Aorta (tissue), 5 donors: ENCODE results near the gene ARHGAP44. TPM values are rescaled to one million over a fixed set of nuclear protein-coding genes. Genes with fewer than 3 reads are reported as not detected.

Source experiments
- ATAC-seq: fragments of 200-7000 bp; cut with Tn5 transposase; one replicate; pipeline ENCODE4 v1.9.1; 2022; ENCODE audit warnings: moderate library complexity; ENCODE audit not compliant: low FRiP score
- DNase-seq, 2 donors: peaks; one replicate each; pipeline ENCODE4 v3.0.0-alpha.2; 2020
- H3K27ac ChIP-seq, 2 donors: one replicate each; pipeline ENCODE4 v1.5.1; 2013; ENCODE audit warnings: low read length in 2 of 2, mild to moderate bottlenecking in 2 of 2, moderate library complexity in 2 of 2, control low read depth in 1 of 2, inconsistent platforms in 1 of 2, low read depth in 1 of 2
- H3K27me3 ChIP-seq, 2 donors: one replicate each; pipeline ENCODE4 v1.6.1; 2013; ENCODE audit warnings: control low read depth in 1 of 2, low read length in 1 of 2, mild to moderate bottlenecking in 1 of 2, moderate library complexity in 1 of 2; ENCODE audit not compliant: insufficient read depth in 2 of 2, control insufficient read depth in 1 of 2
- H3K36me3 ChIP-seq, 2 donors: one replicate each; pipeline ENCODE4 v1.6.1; 2013; ENCODE audit warnings: control low read depth in 1 of 2, low read length in 1 of 2, mild to moderate bottlenecking in 1 of 2; ENCODE audit not compliant: insufficient read depth in 2 of 2, control insufficient read depth in 1 of 2
- H3K4me1 ChIP-seq, 2 donors: one replicate each; pipeline ENCODE4 v1.6.1; 2013; ENCODE audit warnings: low read length in 2 of 2, control low read depth in 1 of 2, mild to moderate bottlenecking in 1 of 2, moderate library complexity in 1 of 2; ENCODE audit not compliant: insufficient read depth in 2 of 2, control insufficient read depth in 1 of 2
- H3K4me3 ChIP-seq, 2 donors: one replicate each; pipeline ENCODE4 v1.5.1; 2013; ENCODE audit warnings: low read length in 2 of 2, control low read depth in 1 of 2, mild to moderate bottlenecking in 1 of 2
- H3K9me3 ChIP-seq: one replicate; pipeline ENCODE4 v1.6.1; 2013; ENCODE audit warnings: mild to moderate bottlenecking, low read length; ENCODE audit not compliant: control insufficient read depth
- WGBS, 2 donors: extraction: QIAGEN DNeasy Blood & Tissue Kit; methylation state at CpG; one replicate each; pipeline ENCODE4 v1.1.7; 2013; 5-methylcytosine and 5-hydroxymethylcytosine counted together
- intact Hi-C, 2 donors: fragments of 100-400 bp; cut with DNase I; formaldehyde crosslinking; loops; one replicate each; pipeline versions ENCODE4 v1.14.2 to v1.15.0; 2022
- polyA plus RNA-seq, 2 donors: library from polyadenylated mRNA; stranded (reverse); fragments of 200-250 nt; gene quantifications; one replicate each; pipeline ENCODE4 v1.2.3, GENCODE V29; 2013
- total RNA-seq, 2 donors: library from RNA; stranded (reverse); fragmentation: NEBNext Ultra II Directional; extraction: Animal tissue kit (Norgen Biotek cat#: 25700); gene quantifications; one replicate each; pipeline ENCODE4 v1.2.1, GENCODE V29; 2021
- donor health status: healthy with polysubstance abuse.
- donor health status: Bipolar disorder and iron deficiency.
- donor health status: DM: no; HTN: no; CAD: no.
- donor health status: DM: no; HTN: no; CAD: no.
- donor health status: DM: yes; HTN: yes; CAD: no.

ARHGAP44 gene
- total and polyA plus RNA-seq, 4 donors = 4.3 to 16.8 (median 10.0) TPM

DNA sequence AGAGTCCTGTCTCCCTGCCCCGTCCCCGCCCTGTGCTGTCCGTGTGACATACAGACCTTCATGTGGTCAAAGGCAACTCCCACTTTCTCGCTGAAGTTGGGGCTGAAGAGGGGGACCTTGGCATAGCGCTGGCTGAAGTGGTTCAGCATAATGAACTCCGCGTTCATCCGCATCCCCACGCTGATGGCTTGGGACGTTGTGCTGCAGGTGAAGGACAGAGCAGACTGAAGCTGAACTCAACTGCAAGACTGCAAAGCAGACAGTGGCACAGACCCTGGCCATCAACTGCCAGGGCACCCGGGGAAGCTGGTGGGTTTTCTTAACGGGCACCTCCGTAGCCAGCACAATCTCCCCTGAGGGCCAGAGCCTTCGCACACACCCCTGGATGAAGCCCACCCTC is 204.3 kb downstream of the ARHGAP44 start:
- no peaks in the 10 kb centered on the region for H3K4me1 ChIP-seq
- H3K9me3 ChIP-seq = no peaks in the 10 kb centered on the region
- ATAC-seq = no peak
- intact Hi-C loops = no loop called here
- no peaks in the 10 kb centered on the region for H3K27me3 ChIP-seq
- WGBS, 2 donors = 91 to 92% methylated on average over 14 of the region's 14 CpGs
- H3K4me3 ChIP-seq = no peak overlapping the region
- H3K36me3 ChIP-seq = peaks cover 6 to 26% of the 10 kb centered on the region in 2 donors
- peak in 1 of 2 donors; percentile 61 for DNase-seq
- no peak overlapping the region for H3K27ac ChIP-seq

DNA sequence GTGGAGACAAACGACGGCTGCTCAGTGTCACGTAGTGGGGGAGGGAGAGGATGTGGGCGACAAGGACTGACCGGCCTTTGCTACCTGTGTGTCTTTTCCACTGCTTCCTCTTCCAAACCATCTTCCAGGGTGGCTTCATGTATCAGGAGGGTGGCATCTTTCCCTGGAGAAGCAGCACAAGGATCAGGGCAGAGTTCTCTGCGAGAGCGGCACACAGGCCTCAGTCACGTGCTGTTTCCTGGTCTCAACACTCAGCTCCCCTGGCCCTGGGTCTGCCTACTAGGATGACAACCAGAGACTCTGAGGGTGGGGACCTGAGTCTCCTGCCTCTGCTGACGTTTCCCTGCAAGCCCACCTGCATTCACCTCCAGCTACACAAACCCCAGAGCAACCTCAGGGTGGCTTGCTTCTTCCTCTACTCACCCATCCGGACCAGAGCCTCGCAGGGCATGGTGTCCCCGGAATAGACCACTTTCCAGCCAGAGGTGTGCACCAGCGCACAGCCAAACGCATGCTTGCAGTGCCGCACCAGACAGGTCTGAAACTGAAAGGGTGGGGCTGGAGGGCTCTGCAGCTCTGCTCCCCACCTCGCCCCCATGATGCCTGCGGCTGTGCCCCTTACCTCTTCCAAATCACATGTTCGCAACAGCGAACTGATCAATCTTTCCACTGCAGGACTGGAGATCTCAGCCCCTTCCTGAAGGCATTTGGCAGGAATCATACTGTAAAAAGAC is 205.2 kb downstream of the ARHGAP44 start:
- H3K9me3 ChIP-seq = no peaks in the 10 kb centered on the region
- no peak overlapping the region for H3K27ac ChIP-seq
- no peak for ATAC-seq
- intact Hi-C loops = no loop called here
- peak in 1 of 2 donors; percentile 59 for DNase-seq
- no peaks in the 10 kb centered on the region for H3K4me1 ChIP-seq
- H3K36me3 ChIP-seq = peaks cover 8 to 27% of the 10 kb centered on the region in 2 donors
- WGBS, 2 donors = 87 to 88% methylated on average over 19 of the region's 19 CpGs
- H3K4me3 ChIP-seq = no peak overlapping the region
- H3K27me3 ChIP-seq = no peaks in the 10 kb centered on the region

DNA sequence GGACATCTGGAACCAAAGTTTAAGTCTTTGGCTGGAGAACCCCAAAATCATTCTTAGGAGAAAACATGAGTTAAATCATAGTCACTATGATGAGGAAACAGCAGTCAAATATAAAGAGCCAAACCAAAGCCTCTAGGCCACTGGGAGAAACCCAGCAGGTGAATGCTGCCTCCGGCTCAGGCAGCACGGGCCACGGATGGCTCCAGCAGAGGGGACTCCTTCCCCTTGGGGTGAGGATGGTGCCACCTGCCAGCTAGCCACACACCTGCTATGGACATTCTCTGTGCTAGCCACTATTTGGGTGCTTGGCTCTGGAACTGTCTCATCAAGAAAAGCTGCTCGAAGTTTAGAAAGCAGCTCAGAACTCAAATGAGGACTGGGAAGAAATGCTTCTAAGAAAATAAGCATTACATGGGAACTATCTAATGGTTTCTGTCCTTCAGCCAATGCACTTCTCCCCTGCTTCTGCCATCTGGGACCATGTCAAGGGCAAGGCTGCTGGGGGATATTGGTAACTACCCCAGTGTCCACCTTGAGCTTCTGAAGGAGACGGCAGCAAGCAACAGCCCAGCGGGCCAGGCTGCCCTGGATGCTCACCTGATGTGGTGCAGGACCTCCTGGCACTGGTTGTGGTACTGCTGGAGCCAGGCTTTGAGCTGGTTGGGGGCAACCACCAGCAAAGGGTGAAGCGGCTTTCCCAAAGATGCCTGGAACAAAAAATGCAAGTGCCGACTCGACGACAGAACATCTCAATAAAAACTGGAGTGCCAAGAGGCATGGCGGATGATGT is 206.0 kb downstream of the ARHGAP44 start:
- peaks cover 8 to 26% of the 10 kb centered on the region in 2 donors for H3K36me3 ChIP-seq
- WGBS, 2 donors = 84 to 92% methylated on average over 11 of the region's 11 CpGs
- H3K27me3 ChIP-seq = no peaks in the 10 kb centered on the region
- intact Hi-C loops = no loop called here
- ATAC-seq = no peak
- peak in 1 of 2 donors; percentile 49 for DNase-seq
- H3K4me1 ChIP-seq = no peaks in the 10 kb centered on the region
- no peaks in the 10 kb centered on the region for H3K9me3 ChIP-seq
- H3K4me3 ChIP-seq = no peak overlapping the region
- no peak overlapping the region for H3K27ac ChIP-seq

DNA sequence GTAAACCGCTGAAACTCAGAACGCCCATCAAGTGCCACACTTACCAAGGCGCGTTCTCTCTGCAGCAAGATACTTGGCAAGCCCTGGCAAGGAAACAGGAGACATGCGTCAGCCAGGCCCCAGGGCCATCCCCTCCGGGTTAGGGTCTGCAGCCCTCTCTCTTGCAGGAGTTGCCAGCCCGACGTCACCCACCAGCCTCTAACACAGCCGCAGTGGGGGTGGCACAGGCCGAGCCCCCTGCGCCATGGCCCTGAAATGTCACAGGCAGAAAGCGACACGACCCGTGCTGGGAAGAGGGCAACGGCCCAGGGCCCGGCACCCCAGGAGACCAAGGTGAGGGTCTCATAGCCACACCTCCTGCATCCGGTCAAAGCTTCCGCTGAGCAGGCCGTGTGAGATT is 206.6 kb downstream of the ARHGAP44 start:
- no peaks in the 10 kb centered on the region for H3K9me3 ChIP-seq
- ATAC-seq (no peak), DNase-seq (peak in 1 of 2 donors; percentile 67)
- 93 to 94% methylated on average over 19 of the region's 19 CpGs for WGBS, 2 donors
- intact Hi-C loops = no loop called here
- no peaks in the 10 kb centered on the region for H3K27me3 ChIP-seq
- no peak overlapping the region for H3K27ac ChIP-seq
- H3K4me1 ChIP-seq = no peaks in the 10 kb centered on the region
- H3K36me3 ChIP-seq = peaks cover 8 to 26% of the 10 kb centered on the region in 2 donors
- H3K4me3 ChIP-seq = no peak overlapping the region

DNA sequence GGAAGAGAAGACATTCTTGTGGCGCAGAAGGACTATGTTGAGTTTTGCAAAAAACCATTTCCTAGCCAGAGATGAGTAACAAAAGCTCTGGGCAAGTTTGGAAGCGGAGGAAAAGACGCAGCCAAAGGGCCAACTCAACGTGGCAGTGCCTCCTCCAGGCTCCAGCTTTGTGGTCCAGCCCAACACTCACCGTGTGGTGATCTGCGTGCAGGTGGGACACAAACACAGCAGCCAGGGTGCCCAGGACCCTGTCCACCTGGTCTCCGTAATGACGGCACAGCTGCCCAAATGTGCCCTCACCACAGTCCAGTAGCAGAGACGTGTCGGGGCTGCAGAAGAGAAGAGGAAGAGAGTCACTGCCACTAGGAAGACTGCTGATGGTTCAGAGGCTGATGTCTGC is 207.1 kb downstream of the ARHGAP44 start:
- H3K4me3 ChIP-seq = no peak overlapping the region
- no peaks in the 10 kb centered on the region for H3K27me3 ChIP-seq
- no peaks in the 10 kb centered on the region for H3K9me3 ChIP-seq
- ATAC-seq (no peak), DNase-seq (peak in 1 of 2 donors; percentile 37)
- no peaks in the 10 kb centered on the region for H3K4me1 ChIP-seq
- H3K27ac ChIP-seq = no peak overlapping the region
- WGBS, 2 donors = 91 to 93% methylated on average over 10 of the region's 10 CpGs
- H3K36me3 ChIP-seq = peaks cover 8 to 26% of the 10 kb centered on the region in 2 donors
- intact Hi-C loops = no loop called here

DNA sequence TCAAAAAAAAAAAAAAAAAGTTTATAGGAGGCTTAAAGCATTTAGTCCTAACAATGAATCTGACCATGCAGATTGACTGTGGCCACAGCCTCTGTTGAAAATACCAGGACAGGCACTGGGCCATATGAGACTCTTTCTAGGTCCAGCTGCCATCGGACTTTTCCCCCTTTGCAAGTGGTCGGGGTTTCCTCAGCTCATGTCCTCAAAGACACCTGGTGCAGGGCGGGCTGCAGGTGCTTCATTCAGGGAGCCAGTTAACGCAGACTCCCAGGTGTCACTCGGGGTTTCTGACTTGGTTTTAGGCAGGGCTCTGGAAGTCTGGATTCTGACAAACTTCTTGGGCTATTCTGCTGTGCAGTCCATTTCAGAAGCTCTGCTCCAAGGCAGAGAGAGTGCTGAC is 207.6 kb downstream of the ARHGAP44 start:
- Histone ChIP-seq H3K9me3 (no peaks in the 10 kb centered on the region), H3K36me3 (peaks cover 8 to 26% of the 10 kb centered on the region in 2 donors), H3K27ac (no peak overlapping the region), H3K4me1 (no peaks in the 10 kb centered on the region), H3K27me3 (no peaks in the 10 kb centered on the region), H3K4me3 (no peak overlapping the region)
- peak in 1 of 2 donors; percentile 67 for DNase-seq
- 74 to 84% methylated on average over 5 of the region's 5 CpGs for WGBS, 2 donors
- no peak for ATAC-seq
- intact Hi-C loops = no loop called here

DNA sequence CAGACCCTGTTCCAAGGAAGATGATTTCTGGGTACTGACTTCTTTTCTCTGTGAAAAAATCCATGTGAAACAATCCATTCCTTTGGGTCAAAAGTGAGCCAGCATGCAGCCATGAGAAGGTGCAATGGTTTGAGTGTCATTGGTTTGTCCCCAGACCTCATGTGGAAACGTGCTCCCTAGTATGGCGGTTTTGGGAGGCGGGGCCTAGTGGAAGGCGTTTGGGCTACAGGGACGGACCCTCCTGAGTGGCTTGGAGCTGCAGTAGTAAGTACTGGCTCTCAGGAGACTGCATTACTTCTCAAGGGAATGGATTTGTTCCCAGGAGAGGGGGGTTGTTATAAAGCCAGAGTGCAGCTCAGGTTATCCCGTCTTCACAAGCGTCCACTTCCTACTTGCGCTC is 209.2 kb downstream of the ARHGAP44 start:
- no peaks in the 10 kb centered on the region for H3K9me3 ChIP-seq
- peak in 1 of 2 donors; percentile 61 for DNase-seq
- peaks cover 8 to 24% of the 10 kb centered on the region in 2 donors for H3K36me3 ChIP-seq
- 68 to 74% methylated on average over 8 of the region's 8 CpGs for WGBS, 2 donors
- no peak for ATAC-seq
- intact Hi-C loops = no loop called here
- no peaks in the 10 kb centered on the region for H3K4me1 ChIP-seq
- no peak overlapping the region for H3K27ac ChIP-seq
- no peaks in the 10 kb centered on the region for H3K27me3 ChIP-seq
- H3K4me3 ChIP-seq = no peak overlapping the region

DNA sequence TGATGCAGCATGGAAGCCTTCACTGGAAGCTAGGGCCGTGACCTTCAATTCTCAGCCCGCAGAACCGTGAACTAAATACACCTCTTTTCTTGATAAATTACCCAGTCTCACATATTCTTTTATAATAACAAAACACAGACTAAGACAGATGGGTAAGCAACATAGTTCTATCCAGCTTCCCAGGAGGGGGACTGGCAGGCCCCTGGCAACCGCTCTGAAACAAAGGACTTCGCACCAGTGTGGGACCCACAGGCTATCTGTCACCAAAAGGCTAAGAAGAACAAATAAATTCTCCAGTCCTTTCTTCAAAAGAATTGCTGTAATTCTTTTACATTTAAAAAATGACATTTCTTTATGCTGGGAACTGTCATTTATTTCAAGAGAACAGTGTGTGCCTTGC is 209.6 kb downstream of the ARHGAP44 start:
- Histone ChIP-seq H3K36me3 (peaks cover 8 to 21% of the 10 kb centered on the region in 2 donors), H3K9me3 (no peaks in the 10 kb centered on the region), H3K4me1 (no peaks in the 10 kb centered on the region), H3K27me3 (no peaks in the 10 kb centered on the region), H3K4me3 (no peak overlapping the region), H3K27ac (no peak overlapping the region)
- intact Hi-C loops = no loop called here
- ATAC-seq (no peak), DNase-seq (no peak)
- WGBS, 2 donors = 66 to 80% methylated on average over 5 of the region's 5 CpGs
